Measurements from ENCODE around the gene TCP11L2.

DNA sequence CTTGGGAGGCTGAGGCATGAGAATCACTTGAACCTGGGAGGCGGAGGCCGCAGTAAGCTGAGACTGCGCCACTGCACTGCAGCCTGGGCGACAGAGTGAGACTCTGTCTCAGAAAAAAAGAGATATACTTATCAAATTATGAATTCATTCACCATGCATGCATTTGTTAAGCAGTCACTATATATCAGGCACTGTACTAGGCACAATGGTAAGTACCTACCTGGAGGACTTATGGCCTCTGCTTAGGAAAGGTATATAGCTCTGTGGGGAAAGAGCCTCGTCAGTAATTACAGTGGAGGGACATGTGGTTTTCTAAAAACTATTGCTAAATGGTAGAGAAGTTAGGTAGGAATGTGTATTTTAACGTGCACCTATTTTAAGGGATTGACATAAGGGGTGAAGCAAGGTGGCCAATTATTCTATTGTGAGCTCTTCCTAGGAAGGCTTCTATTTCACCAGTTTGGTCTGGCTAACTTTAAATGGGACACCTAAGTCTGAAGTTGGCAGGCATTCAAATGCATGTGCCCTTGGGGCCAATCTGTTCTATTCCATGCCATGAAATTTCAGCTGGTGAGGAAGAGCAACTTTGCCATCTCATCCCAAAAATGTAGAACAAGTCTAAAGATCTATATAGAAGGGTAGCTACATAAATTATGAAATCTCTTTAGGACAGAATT is 15.0 kb downstream of the TCP11L2 start:
- TF ChIP-seq POLR2A (IDR thresholded peaks at IDR 0.05; ENCODE audit: low read depth) (no peak), POLR2AphosphoS5 (IDR thresholded peaks at IDR 0.05) (no peak), EP300 (IDR thresholded peaks at IDR 0.05) (no peak)
- TF ChIP-seq, protein P1, sequence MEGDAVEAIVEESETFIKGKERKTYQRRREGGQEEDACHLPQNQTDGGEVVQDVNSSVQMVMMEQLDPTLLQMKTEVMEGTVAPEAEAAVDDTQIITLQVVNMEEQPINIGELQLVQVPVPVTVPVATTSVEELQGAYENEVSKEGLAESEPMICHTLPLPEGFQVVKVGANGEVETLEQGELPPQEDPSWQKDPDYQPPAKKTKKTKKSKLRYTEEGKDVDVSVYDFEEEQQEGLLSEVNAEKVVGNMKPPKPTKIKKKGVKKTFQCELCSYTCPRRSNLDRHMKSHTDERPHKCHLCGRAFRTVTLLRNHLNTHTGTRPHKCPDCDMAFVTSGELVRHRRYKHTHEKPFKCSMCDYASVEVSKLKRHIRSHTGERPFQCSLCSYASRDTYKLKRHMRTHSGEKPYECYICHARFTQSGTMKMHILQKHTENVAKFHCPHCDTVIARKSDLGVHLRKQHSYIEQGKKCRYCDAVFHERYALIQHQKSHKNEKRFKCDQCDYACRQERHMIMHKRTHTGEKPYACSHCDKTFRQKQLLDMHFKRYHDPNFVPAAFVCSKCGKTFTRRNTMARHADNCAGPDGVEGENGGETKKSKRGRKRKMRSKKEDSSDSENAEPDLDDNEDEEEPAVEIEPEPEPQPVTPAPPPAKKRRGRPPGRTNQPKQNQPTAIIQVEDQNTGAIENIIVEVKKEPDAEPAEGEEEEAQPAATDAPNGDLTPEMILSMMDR (IDR thresholded peaks at IDR 0.05) = no peak

Data from esophagus muscularis mucosa (tissue), 4 donors.